ENCODE results near the gene AFAP1L1. TPM values are rescaled to one million over a fixed set of nuclear protein-coding genes. Genes with fewer than 3 reads are reported as not detected.

Gene AFAP1L1
- total RNA-seq, 2 donors from 2014 or later: 17.9 to 30.3 TPM

Other genes starting within 250 kb of the AFAP1L1 start
- under 1 TPM; 0.71 to 0.93 TPM for gene SH3TC2, start 208.8 kb upstream of the AFAP1L1 start, total RNA-seq
- gene ABLIM3, start 130.4 kb upstream of the AFAP1L1 start, total RNA-seq: 10 to 100 TPM; 31.4 to 45.4 TPM
- 10 to 100 TPM; 13.1 to 16.0 TPM for gene GRPEL2, start 73.6 kb downstream of the AFAP1L1 start, total RNA-seq
- 1 to 10 TPM; 3.1 to 5.6 TPM for gene PCYOX1L, start 86.2 kb downstream of the AFAP1L1 start, total RNA-seq
- gene IL17B, start 107.4 kb downstream of the AFAP1L1 start, total RNA-seq: 10 to 100 TPM in 1 of 2 donors, 1 to 10 TPM in 1; 8.5 to 15.2 TPM